ENCODE results near the gene UBN1. TPM values are rescaled to one million over a fixed set of nuclear protein-coding genes. Genes with fewer than 3 reads are reported as not detected.
"Not testable (repeated sequence)": the region's sequence is repeated elsewhere in the genome, so short reads cannot be mapped to it uniquely, and the experiment has no call there.

The UBN1 gene
- total RNA-seq, 1 donor from 2014 or later: 36.1 TPM

GRCh38 chr16:4895366-4895765 lies 48.1 kb downstream of the UBN1 start:
- ATAC-seq: no peak
- Histone ChIP-seq H3K4me1 (no peaks in the 10 kb centered on the region), H3K9me3 (no peaks in the 10 kb centered on the region), H3K27me3 (ENCODE audit: low read depth) (no peaks in the 10 kb centered on the region), H3K27ac (no peak overlapping the region), H3K4me3 (no peak overlapping the region), H3K36me3 (peaks cover 89% of the 10 kb centered on the region)
- TF ChIP-seq CTCF (IDR thresholded peaks at IDR 0.05): no peak
- intact Hi-C loops (cut with DNase I): no loop called here
- peak; percentile 25 for DNase-seq

- intact Hi-C loops (cut with DNase I); DNase-seq; H3K27ac ChIP-seq; H3K9me3 ChIP-seq; ATAC-seq; H3K27me3 ChIP-seq (ENCODE audit: low read depth); H3K4me3 ChIP-seq; H3K4me1 ChIP-seq: not testable (repeated sequence)
- peaks cover 88% of the 10 kb centered on the region for H3K36me3 ChIP-seq
Measured at GRCh38 chr16:4896761-4897160, 49.5 kb downstream of the UBN1 start.

GRCh38 chr16:4897328-4897727 lies 50.0 kb downstream of the UBN1 start:
- ATAC-seq: no peak
- peak; percentile 42 for DNase-seq
- H3K27me3 ChIP-seq (ENCODE audit: low read depth): no peaks in the 10 kb centered on the region
- intact Hi-C loops (cut with DNase I): no loop called here
- no peak for TF ChIP-seq CTCF (IDR thresholded peaks at IDR 0.05)
- no peak overlapping the region for H3K4me3 ChIP-seq
- no peaks in the 10 kb centered on the region for H3K9me3 ChIP-seq
- peaks cover 88% of the 10 kb centered on the region for H3K36me3 ChIP-seq
- H3K4me1 ChIP-seq: no peaks in the 10 kb centered on the region
- no peak overlapping the region for H3K27ac ChIP-seq

- H3K27ac ChIP-seq: no peak overlapping the region
- H3K9me3 ChIP-seq: no peaks in the 10 kb centered on the region
- no peak overlapping the region for H3K4me3 ChIP-seq
- peaks cover 82% of the 10 kb centered on the region for H3K36me3 ChIP-seq
- no peaks in the 10 kb centered on the region for H3K4me1 ChIP-seq
- DNase-seq (peak; percentile 39), ATAC-seq (no peak)
- no peak for TF ChIP-seq CTCF (IDR thresholded peaks at IDR 0.05)
- intact Hi-C loops (cut with DNase I): no loop called here
- H3K27me3 ChIP-seq (ENCODE audit: low read depth): no peaks in the 10 kb centered on the region
Measured at GRCh38 chr16:4898811-4899473, 51.7 kb downstream of the UBN1 start.

GRCh38 chr16:4899474-4899846 lies 52.2 kb downstream of the UBN1 start:
- Histone ChIP-seq H3K27me3 (ENCODE audit: low read depth) (no peaks in the 10 kb centered on the region), H3K4me3 (no peak overlapping the region), H3K4me1 (no peaks in the 10 kb centered on the region), H3K27ac (no peak overlapping the region), H3K9me3 (no peaks in the 10 kb centered on the region), H3K36me3 (peaks cover 77% of the 10 kb centered on the region)
- no peak for ATAC-seq
- no peak for DNase-seq
- intact Hi-C loops (cut with DNase I): no loop called here
- no peak for TF ChIP-seq CTCF (IDR thresholded peaks at IDR 0.05)

- TF ChIP-seq CTCF (IDR thresholded peaks at IDR 0.05): no peak
- Histone ChIP-seq H3K27ac (no peak overlapping the region), H3K4me3 (no peak overlapping the region), H3K36me3 (peaks cover 71% of the 10 kb centered on the region), H3K9me3 (no peaks in the 10 kb centered on the region), H3K27me3 (ENCODE audit: low read depth) (no peaks in the 10 kb centered on the region), H3K4me1 (no peaks in the 10 kb centered on the region)
- ATAC-seq (no peak), DNase-seq (no peak)
- intact Hi-C loops (cut with DNase I): no loop called here
Measured at GRCh38 chr16:4900036-4900435, 52.8 kb downstream of the UBN1 start.

Data from lower lobe of right lung (tissue), 2 donors.